K562 (cell line): ENCODE measurements around the gene WDR70. TPM values are rescaled to one million over a fixed set of nuclear protein-coding genes. Genes with fewer than 3 reads are reported as not detected.

Source experiments
- ATAC-seq: fragments of 200-7000 bp; cut with Tn5 transposase; 3 replicates; pipeline ENCODE4 v1.9.1; 2020; ENCODE audit warnings: moderate library complexity
- BruUV-seq: library from RNA; stranded (reverse); fragments of 400-500 nt; replicated peaks from 2 replicates; lab custom pipeline; 2021; lab: Mats Ljungman, UMichigan
- CTCF ChIA-PET: fragments of 300-600 bp; formaldehyde crosslinking; extraction: SDS; loops from one replicate; lab custom pipeline; 2021; ENCODE audit warnings: low intra/inter-chr PET ratio; lab: Yijun Ruan, JAX
- POLR2A ChIA-PET: fragments of 300-600, 350-650 bp; sonication (Branson Sonifier 250); formaldehyde crosslinking; extraction: SDS; loops from one replicate; lab custom pipeline; 2021; ENCODE audit warnings: antibody characterized with exemption, inconsistent platforms; lab: Yijun Ruan, JAX
- DNase-seq, 4 experiments: peaks; one replicate each; pipeline versions ENCODE4 v3.0.0 to v3.0.0-alpha.2; 2011 to 2018; ENCODE audit warnings: low spot score in 3 of 4, mixed read lengths in 3 of 4; ENCODE audit errors: extremely low read depth in 1 of 4
- FAIRE-seq: peaks from 2 replicates; lab custom pipeline; 2011; peaks lifted over from hg19 to GRCh38; lab: Jason Lieb, UNC
- H2AFZ ChIP-seq: 2 replicates; pipeline ENCODE4 v1.6.0; 2011; ENCODE audit warnings: low read depth, low read length, control low read depth, inconsistent platforms
- H3K27ac ChIP-seq: fragments of 200-600 bp; 3 replicates; pipeline ENCODE4 v1.8.0; 2011; ENCODE audit warnings: low read depth, mild to moderate bottlenecking, control low read depth, inconsistent platforms, low read length, moderate library complexity, mixed read lengths; ENCODE audit errors: extremely low read depth
- H3K27me3 ChIP-seq, 2 experiments: fragments of 300-600 bp in 1 of 2; 2 replicates in 1 of 2; 3 replicates in 1 of 2; pipeline versions ENCODE4 v1.6.0 to v1.8.0; 2011; ENCODE audit warnings: inconsistent platforms in 2 of 2, low read length in 2 of 2, mild to moderate bottlenecking in 1 of 2, mixed read lengths in 1 of 2, moderate library complexity in 1 of 2; ENCODE audit not compliant: control insufficient read depth in 2 of 2, insufficient read depth in 2 of 2
- H3K36me3 ChIP-seq: fragments of 300-600 bp; 3 replicates; pipeline ENCODE4 v1.8.0; 2011; ENCODE audit warnings: mild to moderate bottlenecking, low read length, inconsistent platforms; ENCODE audit not compliant: control insufficient read depth, insufficient read depth
- H3K4me1 ChIP-seq, 2 experiments: fragments of 200-600 bp in 1 of 2; replicated peaks in 1 of 2; 2 replicates in 1 of 2; 3 replicates in 1 of 2; pipeline versions ENCODE4 v1.5.1 to v1.8.0; 2011; ENCODE audit warnings: inconsistent platforms in 2 of 2, low read length in 2 of 2, mild to moderate bottlenecking in 1 of 2, mixed read lengths in 1 of 2, moderate library complexity in 1 of 2; ENCODE audit not compliant: control insufficient read depth in 2 of 2, insufficient read depth in 2 of 2
- H3K4me2 ChIP-seq: 2 replicates; pipeline ENCODE4 v1.6.1; 2011; ENCODE audit warnings: low read length, control low read depth, inconsistent platforms, mixed read lengths; ENCODE audit not compliant: insufficient read depth
- H3K4me3 ChIP-seq: fragments of 200-600 bp; sonication (generic), shearing (Covaris generic); 2 replicates; pipeline ENCODE4 v1.5.1; 2016; ENCODE audit warnings: control low read depth, inconsistent platforms
- H3K79me2 ChIP-seq: fragments of 200-600 bp; 3 replicates; pipeline ENCODE4 v1.8.0; 2011; ENCODE audit warnings: low read length, inconsistent platforms; ENCODE audit not compliant: control insufficient read depth, insufficient read depth
- H3K9ac ChIP-seq, 2 experiments: 2 replicates each; pipeline versions ENCODE4 v1.6.0 to v1.6.1; 2011; ENCODE audit warnings: low read depth in 2 of 2, low read length in 2 of 2, control low read depth in 1 of 2, inconsistent platforms in 1 of 2, mild to moderate bottlenecking in 1 of 2, mixed read lengths in 1 of 2; ENCODE audit not compliant: insufficient read depth in 1 of 2
- H3K9me1 ChIP-seq: one replicate; pipeline ENCODE4 v1.6.0; 2011; ENCODE audit warnings: inconsistent platforms, mild to moderate bottlenecking, low read length, moderate library complexity; ENCODE audit not compliant: control insufficient read depth, insufficient read depth
- H3K9me3 ChIP-seq: replicated peaks from 2 replicates; pipeline ENCODE4 v1.5.1; 2011; ENCODE audit warnings: low read depth, low read length, inconsistent platforms; ENCODE audit not compliant: control insufficient read depth, insufficient read depth
- H4K20me1 ChIP-seq: replicated peaks from 2 replicates; pipeline ENCODE4 v1.6.1; 2011; ENCODE audit warnings: low read length, inconsistent platforms, mixed read lengths; ENCODE audit not compliant: control insufficient read depth, insufficient read depth
- C11orf30 ChIP-seq: fragments of 450-650 bp; IDR thresholded peaks from 2 replicates; pipeline ENCODE4 v1.6.1; 2016; ENCODE audit warnings: low read depth, mild to moderate bottlenecking
- CCNT2 ChIP-seq: IDR thresholded peaks from 2 replicates; pipeline ENCODE4 v1.6.1; 2011; ENCODE audit warnings: borderline replicate concordance, low read depth, mild to moderate bottlenecking, moderate library complexity, mixed read lengths, low read length; ENCODE audit not compliant: insufficient read length; ENCODE audit errors: extremely low read depth
- KLF6 ChIP-seq: fragments of 250-450 bp; sonication (Bioruptor Pico); IDR thresholded peaks from 2 replicates; pipeline ENCODE4 v1.4.0; 2020; ENCODE audit warnings: mild to moderate bottlenecking, moderate library complexity, borderline replicate concordance
- MEIS2 ChIP-seq: fragments of 450-650 bp; IDR thresholded peaks from 2 replicates; pipeline ENCODE4 v1.6.1; 2014; ENCODE audit warnings: mild to moderate bottlenecking; ENCODE audit not compliant: partially characterized antibody
- TRIM24 ChIP-seq, 2 experiments: fragments of 450-650 bp; IDR thresholded peaks; 2 replicates each; pipeline ENCODE4 v1.6.1; 2016
- ZNF316 ChIP-seq: fragments of 450-650 bp; IDR thresholded peaks from 2 replicates; pipeline ENCODE4 v1.6.1; 2016
- ZNF589 ChIP-seq: fragments of 200-800 bp; sonication (Bioruptor generic); IDR thresholded peaks from 2 replicates; pipeline ENCODE4 v1.6.1; 2016; ENCODE audit warnings: low read depth, missing genetic modification characterization, missing compliant biosample characterization
- ZZZ3 ChIP-seq: fragments of 450-650 bp; IDR thresholded peaks from 2 replicates; pipeline ENCODE4 v1.6.1; 2016; ENCODE audit warnings: antibody characterized with exemption, mild to moderate bottlenecking, moderate library complexity
- WGBS: fragments of 100-300 bp; shearing (Covaris generic); methylation state at CpG from one replicate; pipeline ENCODE4 v1.1.6; 2016; ENCODE audit warnings: low coverage, mixed read lengths; ENCODE audit not compliant: insufficient coverage; ENCODE audit errors: missing lambda C conversion rate; 5-methylcytosine and 5-hydroxymethylcytosine counted together
- in situ Hi-C: fragments of 300-500 bp; cut with MboI; formaldehyde crosslinking; loops from 4 replicates; pipeline ENCODE4 v1.15.0; 2018; ENCODE audit warnings: inconsistent platforms, mixed read lengths
- intact Hi-C: fragments of 100-400 bp; cut with micrococcal nuclease; formaldehyde crosslinking; loops from 2 replicates; pipeline ENCODE4 v1.14.2; 2022
- polyA plus RNA-seq, 8 experiments: library from polyadenylated mRNA; depleted of rRNA in 4 of 8; stranded (reverse) in 5 of 8; unstranded in 3 of 8; fragments of >200 nt; fragmentation: Nextera tagmentation in 2 of 8; fragmentation: Illumina TruSeq in 1 of 8; extraction: Ambion mirVana in 2 of 8; extraction: Trizol in 1 of 8; gene quantifications; 2 replicates each; pipeline versions ENCODE4 v1.2.1 to v1.2.3, GENCODE V29; 2011 to 2014; ENCODE audit warnings: inconsistent platforms in 1 of 8, missing spikeins in 1 of 8
- total RNA-seq, 7 experiments: library from RNA; depleted of rRNA in 6 of 7; stranded (reverse); fragments of >200 nt in 6 of 7; fragmentation: Illumina TruSeq in 2 of 7; extraction: Trizol in 2 of 7; gene quantifications; 2 replicates each; pipeline versions ENCODE4 v1.2.1 to v1.2.3, GENCODE V29; 2011 to 2021; ENCODE audit warnings: low replicate concordance in 1 of 7
- TF ChIP-seq, protein P1 (sequence below): IDR thresholded peaks from 3 replicates; pipeline ENCODE4 v1.6.1; 2011; ENCODE audit warnings: borderline replicate concordance, mild to moderate bottlenecking, moderate library complexity; ENCODE audit not compliant: insufficient read length; ENCODE audit errors: extremely low read depth
- TF ChIP-seq, protein P2 (sequence below): fragments of 250-450 bp; sonication (Bioruptor Pico); IDR thresholded peaks from 2 replicates; pipeline ENCODE4 v1.4.0; 2020; ENCODE audit warnings: mild to moderate bottlenecking, moderate library complexity, borderline replicate concordance
- TF ChIP-seq, protein P3 (sequence below), 2 experiments: IDR thresholded peaks in 1 of 2; conservative IDR thresholded peaks in 1 of 2; 2 replicates each; pipeline ENCODE4 v1.6.1; 2016; ENCODE audit warnings: low read depth in 2 of 2, mild to moderate bottlenecking in 1 of 2, missing compliant biosample characterization in 1 of 2, missing genetic modification characterization in 1 of 2, moderate library complexity in 1 of 2

Gene WDR70
- total and polyA plus RNA-seq, 9 of the 15 experiments (the other 6 are each of a cell fraction or from before 2014, with no cell fraction given): 16.8 to 46.6 (median 38.8) TPM

DNA sequence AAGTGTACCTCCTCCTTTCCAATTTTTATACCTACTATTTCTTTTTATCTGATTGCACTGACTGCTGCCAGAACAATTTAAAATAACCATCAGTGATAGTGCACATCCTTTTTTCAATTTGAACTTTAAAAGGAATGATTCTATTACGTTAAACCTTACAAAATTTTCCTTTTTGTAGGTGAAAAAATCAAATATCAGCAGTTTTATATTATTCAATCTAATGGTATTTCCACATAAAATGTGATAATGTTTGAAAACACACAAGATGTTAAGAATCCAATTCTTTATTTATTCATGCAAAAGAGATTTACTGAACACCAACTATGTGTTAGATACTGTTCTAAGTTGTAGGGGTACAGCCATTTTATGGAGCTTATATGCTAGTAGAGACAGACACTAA lies 355.0 kb downstream of the WDR70 start (continued):
- TF ChIP-seq, protein P1, sequence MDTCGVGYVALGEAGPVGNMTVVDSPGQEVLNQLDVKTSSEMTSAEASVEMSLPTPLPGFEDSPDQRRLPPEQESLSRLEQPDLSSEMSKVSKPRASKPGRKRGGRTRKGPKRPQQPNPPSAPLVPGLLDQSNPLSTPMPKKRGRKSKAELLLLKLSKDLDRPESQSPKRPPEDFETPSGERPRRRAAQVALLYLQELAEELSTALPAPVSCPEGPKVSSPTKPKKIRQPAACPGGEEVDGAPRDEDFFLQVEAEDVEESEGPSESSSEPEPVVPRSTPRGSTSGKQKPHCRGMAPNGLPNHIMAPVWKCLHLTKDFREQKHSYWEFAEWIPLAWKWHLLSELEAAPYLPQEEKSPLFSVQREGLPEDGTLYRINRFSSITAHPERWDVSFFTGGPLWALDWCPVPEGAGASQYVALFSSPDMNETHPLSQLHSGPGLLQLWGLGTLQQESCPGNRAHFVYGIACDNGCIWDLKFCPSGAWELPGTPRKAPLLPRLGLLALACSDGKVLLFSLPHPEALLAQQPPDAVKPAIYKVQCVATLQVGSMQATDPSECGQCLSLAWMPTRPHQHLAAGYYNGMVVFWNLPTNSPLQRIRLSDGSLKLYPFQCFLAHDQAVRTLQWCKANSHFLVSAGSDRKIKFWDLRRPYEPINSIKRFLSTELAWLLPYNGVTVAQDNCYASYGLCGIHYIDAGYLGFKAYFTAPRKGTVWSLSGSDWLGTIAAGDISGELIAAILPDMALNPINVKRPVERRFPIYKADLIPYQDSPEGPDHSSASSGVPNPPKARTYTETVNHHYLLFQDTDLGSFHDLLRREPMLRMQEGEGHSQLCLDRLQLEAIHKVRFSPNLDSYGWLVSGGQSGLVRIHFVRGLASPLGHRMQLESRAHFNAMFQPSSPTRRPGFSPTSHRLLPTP: no peak
- peak; percentile 71 for TF ChIP-seq ZNF316
- peak; percentile 50; the same call in 1 of the 2 replicates for TF ChIP-seq C11orf30
- no peak for TF ChIP-seq ZZZ3
- no peak for TF ChIP-seq ZNF589
- TF ChIP-seq TRIM24 (IDR thresholded peaks at IDR 0.05): no peak

DNA sequence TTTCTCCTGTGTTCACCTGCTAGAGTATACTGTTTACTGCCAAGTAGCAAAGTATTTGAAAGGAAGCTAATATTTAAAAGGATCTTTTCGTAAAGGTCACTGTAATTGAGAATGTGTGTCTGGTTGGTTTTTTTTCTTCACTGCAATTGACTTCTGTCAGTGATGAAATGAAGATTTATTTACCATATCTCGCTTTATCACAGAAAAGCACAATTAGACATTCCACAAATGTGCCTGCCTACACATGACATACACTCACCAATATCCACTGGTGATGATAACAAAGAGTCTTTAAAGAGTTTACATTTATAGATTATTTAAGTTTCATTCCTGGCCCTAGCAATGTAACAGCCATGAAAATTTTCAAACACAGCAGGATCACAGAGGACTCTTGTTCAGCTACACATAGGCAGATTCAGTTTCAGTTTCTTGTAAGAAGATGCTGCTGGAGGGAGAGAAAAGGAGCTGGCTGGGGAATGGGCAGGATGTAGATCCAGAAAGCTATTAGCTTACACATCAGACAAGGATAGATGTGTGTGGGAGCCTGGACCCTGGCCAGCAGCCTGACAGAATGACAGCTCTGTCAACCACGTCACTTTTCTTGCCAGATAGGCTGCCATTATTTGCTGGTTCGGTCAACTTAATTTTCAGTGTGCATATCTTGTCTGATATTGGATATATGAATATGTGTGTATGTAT lies 356.7 kb downstream of the WDR70 start:
- CTCF ChIA-PET: no interaction called here
- in situ Hi-C loops (no loop called here), intact Hi-C loops (no loop called here)
- Histone ChIP-seq H3K9me1 (no peaks in the 10 kb centered on the region), H3K9ac (no peak overlapping the region), H3K27me3 (no peaks in the 10 kb centered on the region), H3K36me3 (no peaks in the 10 kb centered on the region), H3K9me3 (no peaks in the 10 kb centered on the region), H4K20me1 (no peaks in the 10 kb centered on the region), H3K4me2 (no peak overlapping the region), H3K4me1 (no peaks in the 10 kb centered on the region; a peak in 1 of 5 replicates), H3K4me3 (no peak overlapping the region), H2AFZ (no peak overlapping the region), H3K79me2 (no peaks in the 10 kb centered on the region), H3K27ac (no peak overlapping the region)
- no peak for FAIRE-seq
- POLR2A ChIA-PET: interaction anchor here (0.9 to 1.6 kb wide), 2 partner anchors 11 to 13 kb away, joined by 3 to 7 read pairs; no protein-coding TSS in a partner anchor
- ATAC-seq: peak; percentile 43; the same call in 2 of the 3 replicates
- BruUV-seq: no TSS peak
- peak in 1 of 4 experiments; percentile 34 for DNase-seq
- whole genome bisulfite sequencing: 43% methylated on average over 4 of the region's 4 CpGs
- TF ChIP-seq MEIS2 (peak; percentile 84), CCNT2 (no peak), KLF6 (CRISPR knock-in tag) (no peak)
- TF ChIP-seq, protein P2, sequence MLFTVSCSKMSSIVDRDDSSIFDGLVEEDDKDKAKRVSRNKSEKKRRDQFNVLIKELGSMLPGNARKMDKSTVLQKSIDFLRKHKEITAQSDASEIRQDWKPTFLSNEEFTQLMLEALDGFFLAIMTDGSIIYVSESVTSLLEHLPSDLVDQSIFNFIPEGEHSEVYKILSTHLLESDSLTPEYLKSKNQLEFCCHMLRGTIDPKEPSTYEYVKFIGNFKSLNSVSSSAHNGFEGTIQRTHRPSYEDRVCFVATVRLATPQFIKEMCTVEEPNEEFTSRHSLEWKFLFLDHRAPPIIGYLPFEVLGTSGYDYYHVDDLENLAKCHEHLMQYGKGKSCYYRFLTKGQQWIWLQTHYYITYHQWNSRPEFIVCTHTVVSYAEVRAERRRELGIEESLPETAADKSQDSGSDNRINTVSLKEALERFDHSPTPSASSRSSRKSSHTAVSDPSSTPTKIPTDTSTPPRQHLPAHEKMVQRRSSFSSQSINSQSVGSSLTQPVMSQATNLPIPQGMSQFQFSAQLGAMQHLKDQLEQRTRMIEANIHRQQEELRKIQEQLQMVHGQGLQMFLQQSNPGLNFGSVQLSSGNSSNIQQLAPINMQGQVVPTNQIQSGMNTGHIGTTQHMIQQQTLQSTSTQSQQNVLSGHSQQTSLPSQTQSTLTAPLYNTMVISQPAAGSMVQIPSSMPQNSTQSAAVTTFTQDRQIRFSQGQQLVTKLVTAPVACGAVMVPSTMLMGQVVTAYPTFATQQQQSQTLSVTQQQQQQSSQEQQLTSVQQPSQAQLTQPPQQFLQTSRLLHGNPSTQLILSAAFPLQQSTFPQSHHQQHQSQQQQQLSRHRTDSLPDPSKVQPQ (CRISPR knock-in tag): no peak
- TF ChIP-seq, protein P3, sequence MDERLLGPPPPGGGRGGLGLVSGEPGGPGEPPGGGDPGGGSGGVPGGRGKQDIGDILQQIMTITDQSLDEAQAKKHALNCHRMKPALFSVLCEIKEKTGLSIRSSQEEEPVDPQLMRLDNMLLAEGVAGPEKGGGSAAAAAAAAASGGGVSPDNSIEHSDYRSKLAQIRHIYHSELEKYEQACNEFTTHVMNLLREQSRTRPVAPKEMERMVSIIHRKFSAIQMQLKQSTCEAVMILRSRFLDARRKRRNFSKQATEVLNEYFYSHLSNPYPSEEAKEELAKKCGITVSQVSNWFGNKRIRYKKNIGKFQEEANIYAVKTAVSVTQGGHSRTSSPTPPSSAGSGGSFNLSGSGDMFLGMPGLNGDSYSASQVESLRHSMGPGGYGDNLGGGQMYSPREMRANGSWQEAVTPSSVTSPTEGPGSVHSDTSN (CRISPR knock-in tag; IDR thresholded peaks at IDR 0.05; ENCODE audit: low read depth): no peak
- TF ChIP-seq, protein P3 (tag; conservative IDR thresholded peaks at IDR 0.05; ENCODE audit: low read depth): peak; percentile 76
